Naive thymus-derived CD4-positive, alpha-beta T cell (primary cell): ENCODE results near the gene MKNK2. TPM values are rescaled to one million over a fixed set of nuclear protein-coding genes. Genes with fewer than 3 reads are reported as not detected.

Experiments
- ATAC-seq: fragments of 150-1000 bp; cut with Tn5 transposase; 2 replicates; pipeline ENCODE4 v1.10.0; 2021; ENCODE audit warnings: mild to moderate bottlenecking, moderate library complexity
- CTCF ChIA-PET: fragments of 350-600 bp; sonication (Branson Sonifier 250); formaldehyde crosslinking; loops from one replicate; lab custom pipeline; 2021; ENCODE audit warnings: antibody characterized with exemption; lab: Charles Lee
- POLR2A ChIA-PET: fragments of 350-600 bp; sonication (Branson Sonifier 250); formaldehyde crosslinking; loops from one replicate; lab custom pipeline; 2021; ENCODE audit warnings: antibody characterized with exemption, inconsistent platforms; lab: Charles Lee
- DNase-seq, 9 donors: peaks; one replicate each; pipeline versions ENCODE4 v3.0.0 to v3.0.0-alpha.2; 2020 to 2022; ENCODE audit warnings: mixed read lengths in 1 of 9
- H3K27ac ChIP-seq: one replicate; pipeline ENCODE4 v1.7.0; 2013; ENCODE audit warnings: mild to moderate bottlenecking, low read depth, low read length, moderate library complexity
- H3K27me3 ChIP-seq, 2 donors: one replicate each; pipeline ENCODE4 v1.7.0; 2013; ENCODE audit warnings: low read length in 2 of 2, mild to moderate bottlenecking in 2 of 2, moderate library complexity in 2 of 2; ENCODE audit not compliant: control insufficient read depth in 2 of 2, insufficient read depth in 2 of 2
- H3K36me3 ChIP-seq, 3 experiments: 1 replicate in 2 of 3; 2 replicates in 1 of 3; pipeline ENCODE4 v1.7.0; 2013; ENCODE audit warnings: low read length in 3 of 3, mild to moderate bottlenecking in 3 of 3, moderate library complexity in 1 of 3; ENCODE audit not compliant: insufficient read depth in 3 of 3, control insufficient read depth in 2 of 3
- H3K4me1 ChIP-seq, 2 donors: one replicate each; pipeline ENCODE4 v1.7.0; 2013; ENCODE audit warnings: low read length in 2 of 2, mild to moderate bottlenecking in 2 of 2, moderate library complexity in 1 of 2; ENCODE audit not compliant: control insufficient read depth in 2 of 2, insufficient read depth in 2 of 2
- H3K4me3 ChIP-seq: 2 replicates; pipeline ENCODE4 v1.7.0; 2013; ENCODE audit warnings: mild to moderate bottlenecking, low read length
- H3K9me3 ChIP-seq, 3 experiments: 1 replicate in 2 of 3; 2 replicates in 1 of 3; pipeline ENCODE4 v1.7.0; 2013; ENCODE audit warnings: low read length in 3 of 3; ENCODE audit not compliant: control insufficient read depth in 2 of 3
- H3K27ac Mint-ChIP-seq, 9 donors: one replicate each; pipeline ENCODE4 v1.8.0; 2020 to 2022; ENCODE audit warnings: mixed read lengths in 9 of 9, mild to moderate bottlenecking in 8 of 9, moderate library complexity in 5 of 9, inconsistent platforms in 2 of 9
- H3K27me3 Mint-ChIP-seq, 5 donors: one replicate each; pipeline ENCODE4 v1.8.0; 2021 to 2022; ENCODE audit warnings: mixed read lengths in 5 of 5, mild to moderate bottlenecking in 1 of 5
- H3K36me3 Mint-ChIP-seq, 5 donors: one replicate each; pipeline ENCODE4 v1.8.0; 2020 to 2022; ENCODE audit warnings: mixed read lengths in 5 of 5, mild to moderate bottlenecking in 3 of 5, inconsistent platforms in 1 of 5
- H3K4me1 Mint-ChIP-seq, 7 donors: one replicate each; pipeline ENCODE4 v1.8.0; 2020 to 2022; ENCODE audit warnings: mixed read lengths in 7 of 7, mild to moderate bottlenecking in 3 of 7, inconsistent platforms in 1 of 7
- H3K4me3 Mint-ChIP-seq, 10 donors: one replicate each; pipeline ENCODE4 v1.8.0; 2020 to 2022; ENCODE audit warnings: mild to moderate bottlenecking in 10 of 10, mixed read lengths in 10 of 10, moderate library complexity in 6 of 10, inconsistent platforms in 2 of 10
- H3K9me3 Mint-ChIP-seq, 11 donors: one replicate each; pipeline ENCODE4 v1.8.0; 2020 to 2022; ENCODE audit warnings: mixed read lengths in 11 of 11, mild to moderate bottlenecking in 4 of 11, inconsistent platforms in 1 of 11, moderate library complexity in 1 of 11
- intact Hi-C, 2 donors: fragments of 100-400 bp; cut with micrococcal nuclease; formaldehyde crosslinking; loops; one replicate each; pipeline ENCODE4 v1.15.1; 2023
- polyA plus RNA-seq, 2 donors: library from polyadenylated mRNA; unstranded; fragments of 300-500 nt; fragmentation: Illumina TruSeq; gene quantifications; one replicate each; pipeline ENCODE4 v1.2.3, GENCODE V29; 2021
- total RNA-seq, 6 experiments: library from RNA in 5 of 6; stranded (reverse) in 5 of 6; gene quantifications; 1 replicate in 5 of 6; 2 replicates in 1 of 6; pipeline ENCODE4 v1.2.3 and lab custom pipeline; 2021 to 2026

The MKNK2 gene
- total and polyA plus RNA-seq, 7 experiments from 2014 or later = 28.8 to 347 (median 200) TPM

- DNase-seq (no peak), ATAC-seq (no peak)
- no peaks in the 10 kb centered on the region for H3K27me3 Mint-ChIP-seq
- peaks cover 0 to 4% (median 0%) of the 10 kb centered on the region in 3 experiments for H3K9me3 ChIP-seq
- peaks cover 14 to 26% of the 10 kb centered on the region in 2 donors for H3K4me1 ChIP-seq
- H3K4me1 Mint-ChIP-seq = peaks cover 11 to 34% (median 27%) of the 10 kb centered on the region in 7 donors
- no peak overlapping the region for H3K4me3 ChIP-seq
- H3K9me3 Mint-ChIP-seq = peaks cover 0 to 3% (median 0%) of the 10 kb centered on the region in 11 donors
- CTCF ChIA-PET = interaction anchor here (0.9 to 1.3 kb wide), 2 partner anchors 16 to 19 kb away, joined by 3 read pairs; no protein-coding TSS in a partner anchor
- peaks cover 0 to 13% (median 0%) of the 10 kb centered on the region in 3 experiments for H3K36me3 ChIP-seq
- POLR2A ChIA-PET = interaction anchor here (1.2 to 2.9 kb wide), 4 partner anchors 9 to 237 kb away, joined by 3 to 34 read pairs (median 8); no protein-coding TSS in a partner anchor
- H3K36me3 Mint-ChIP-seq = no peaks in the 10 kb centered on the region
- peak overlapping the region in 1 of 9 donors; percentile 62 for H3K27ac Mint-ChIP-seq
- H3K4me3 Mint-ChIP-seq = no peak overlapping the region
- no peak overlapping the region for H3K27ac ChIP-seq
- intact Hi-C loops = no loop called here
- no peaks in the 10 kb centered on the region for H3K27me3 ChIP-seq
Measured at GRCh38 chr19:2033825-2034159, 17.3 kb downstream of the MKNK2 start.

- peak overlapping the region in 6 of 9 donors; percentile 57 to 94 (median 88) for H3K27ac Mint-ChIP-seq
- no peak overlapping the region for H3K27ac ChIP-seq
- DNase-seq = no peak
- H3K4me1 Mint-ChIP-seq = peaks cover 11 to 40% (median 27%) of the 10 kb centered on the region in 7 donors
- no peaks in the 10 kb centered on the region for H3K27me3 ChIP-seq
- H3K36me3 ChIP-seq = peaks cover 0 to 8% (median 0%) of the 10 kb centered on the region in 3 experiments
- no peak overlapping the region for H3K4me3 ChIP-seq
- peaks cover 0 to 3% (median 0%) of the 10 kb centered on the region in 11 donors for H3K9me3 Mint-ChIP-seq
- CTCF ChIA-PET = interaction anchor here (0.9 to 1.3 kb wide), 2 partner anchors 16 to 19 kb away, joined by 3 read pairs; no protein-coding TSS in a partner anchor
- H3K36me3 Mint-ChIP-seq = no peaks in the 10 kb centered on the region
- no peaks in the 10 kb centered on the region for H3K27me3 Mint-ChIP-seq
- intact Hi-C loops = no loop called here
- H3K4me3 Mint-ChIP-seq = peak overlapping the region in 6 of 10 donors; percentile 16 to 85 (median 56)
- H3K9me3 ChIP-seq = peaks cover 0 to 4% (median 0%) of the 10 kb centered on the region in 3 experiments
- peaks cover 14 to 26% of the 10 kb centered on the region in 2 donors for H3K4me1 ChIP-seq
- ATAC-seq = no peak
- POLR2A ChIA-PET = interaction anchor here (0.8 to 2.9 kb wide), 6 partner anchors 10 to 237 kb away, joined by 3 to 34 read pairs (median 3); no protein-coding TSS in a partner anchor
Measured at GRCh38 chr19:2033115-2033824, 17.8 kb downstream of the MKNK2 start.

DNA sequence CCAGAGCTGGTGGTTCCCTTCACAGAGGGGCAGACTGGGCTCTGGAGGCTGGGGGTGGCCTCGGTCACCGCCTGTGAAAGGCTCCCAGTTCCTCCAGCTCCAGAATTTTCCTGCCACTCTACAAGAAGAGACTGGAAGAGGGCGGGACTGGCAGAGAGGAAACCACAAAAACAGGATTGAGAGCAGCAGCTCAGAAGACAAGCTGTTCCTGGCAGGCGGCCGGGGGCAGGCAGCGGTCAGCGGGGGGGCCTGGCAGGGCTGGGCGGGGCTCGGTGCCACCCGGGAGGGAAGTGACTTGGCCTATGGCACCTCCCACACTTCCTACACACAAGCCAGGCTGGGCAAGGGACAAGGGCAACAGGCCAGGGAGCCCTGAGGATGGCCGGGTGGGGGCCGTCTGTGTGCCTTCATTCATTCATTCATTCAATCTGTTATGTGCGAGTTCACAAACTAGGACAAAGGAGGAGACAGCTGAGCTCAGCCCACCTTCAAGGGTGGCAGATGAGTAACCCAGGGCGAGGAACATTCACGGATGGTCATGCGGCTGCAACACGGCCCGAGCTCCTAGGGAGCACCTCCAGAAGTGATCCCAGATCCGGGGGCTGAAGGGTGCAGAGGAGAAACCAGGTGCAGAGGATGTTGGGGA is 18.6 kb downstream of the MKNK2 start:
- Mint-ChIP-seq H3K27ac (peak overlapping the region; percentile 86 to 94 (median 91)), H3K36me3 (no peaks in the 10 kb centered on the region), H3K27me3 (no peaks in the 10 kb centered on the region), H3K9me3 (peaks cover 0 to 3% (median 0%) of the 10 kb centered on the region in 11 donors), H3K4me1 (peaks cover 11 to 40% (median 26%) of the 10 kb centered on the region in 7 donors), H3K4me3 (peak overlapping the region; percentile 70 to 85 (median 78))
- H3K9me3 ChIP-seq = peaks cover 0 to 4% (median 0%) of the 10 kb centered on the region in 3 experiments
- ATAC-seq (peak; percentile 82), DNase-seq (peak in 1 of 9 donors; percentile 27)
- CTCF ChIA-PET = interaction anchor here (0.6 to 0.7 kb wide), 2 partner anchors 12 to 40 kb away, joined by 3 read pairs; no protein-coding TSS in a partner anchor
- H3K4me1 ChIP-seq = peaks cover 14 to 26% of the 10 kb centered on the region in 2 donors
- intact Hi-C loops = no loop called here
- no peaks in the 10 kb centered on the region for H3K27me3 ChIP-seq
- POLR2A ChIA-PET = interaction anchor here (0.8 to 2.9 kb wide), 7 partner anchors 11 to 206 kb away, joined by 3 to 34 read pairs (median 4); partner anchors contain the start of gene MKNK2
- peak overlapping the region; percentile 26 for H3K4me3 ChIP-seq
- H3K36me3 ChIP-seq = no peaks in the 10 kb centered on the region
- H3K27ac ChIP-seq = peak overlapping the region; percentile 63

GRCh38 chr19:2027361-2027760 is 23.7 kb downstream of the MKNK2 start:
- Histone ChIP-seq H3K9me3 (no peaks in the 10 kb centered on the region), H3K27ac (no peak overlapping the region), H3K27me3 (no peaks in the 10 kb centered on the region), H3K4me1 (peaks cover 4 to 5% of the 10 kb centered on the region in 2 donors), H3K36me3 (no peaks in the 10 kb centered on the region), H3K4me3 (no peak overlapping the region)
- CTCF ChIA-PET = interaction anchor here (0.6 to 1.0 kb wide), 2 partner anchors 10 to 15 kb away, joined by 3 to 4 read pairs; no protein-coding TSS in a partner anchor
- Mint-ChIP-seq H3K27ac (peak overlapping the region in 3 of 9 donors; percentile 17 to 69 (median 37)), H3K4me3 (no peak overlapping the region), H3K4me1 (peaks cover 5 to 17% (median 9%) of the 10 kb centered on the region in 7 donors), H3K36me3 (peaks cover 0 to 6% (median 0%) of the 10 kb centered on the region in 5 donors), H3K9me3 (peaks cover 0 to 5% (median 0%) of the 10 kb centered on the region in 11 donors), H3K27me3 (peaks cover 0 to 2% (median 0%) of the 10 kb centered on the region in 5 donors)
- POLR2A ChIA-PET = interaction anchor here (0.9 to 1.0 kb wide), 2 partner anchors 10 to 21 kb away, joined by 3 to 4 read pairs; no protein-coding TSS in a partner anchor
- intact Hi-C loops = no loop called here
- no peak for ATAC-seq
- DNase-seq = no peak

DNA sequence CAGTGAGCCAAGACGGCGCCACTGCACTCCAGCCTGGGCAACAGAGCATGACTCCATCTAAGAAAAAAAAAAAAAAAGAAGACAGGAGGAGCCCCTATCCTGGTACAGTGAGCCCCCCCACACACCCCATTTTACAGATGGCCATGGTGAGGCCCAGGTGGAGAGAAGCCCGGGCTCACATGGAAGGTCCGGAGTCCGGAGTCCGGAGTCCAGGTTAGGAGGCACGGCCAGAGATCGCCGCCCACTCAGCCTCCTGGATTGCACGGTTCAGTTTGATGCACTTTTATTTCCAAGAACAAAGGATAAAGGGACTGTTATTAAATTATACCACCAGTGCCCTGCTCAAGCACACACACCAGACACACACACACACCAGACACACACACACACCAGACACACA is 24.3 kb downstream of the MKNK2 start:
- Mint-ChIP-seq H3K27me3 (peaks cover 0 to 4% (median 0%) of the 10 kb centered on the region in 5 donors), H3K4me3 (no peak overlapping the region), H3K4me1 (peaks cover 0 to 11% (median 3%) of the 10 kb centered on the region in 7 donors), H3K36me3 (peaks cover 0 to 6% (median 0%) of the 10 kb centered on the region in 5 donors), H3K9me3 (peaks cover 0 to 5% (median 0%) of the 10 kb centered on the region in 11 donors), H3K27ac (peak overlapping the region in 1 of 9 donors; percentile 37)
- H3K4me3 ChIP-seq = no peak overlapping the region
- ChIA-PET CTCF (interaction anchor here (0.6 to 1.0 kb wide), 2 partner anchors 10 to 15 kb away, joined by 3 to 4 read pairs; no protein-coding TSS in a partner anchor), POLR2A (interaction anchor here (0.8 to 1.0 kb wide), 2 partner anchors 9 to 50 kb away, joined by 3 to 4 read pairs; no protein-coding TSS in a partner anchor)
- no peaks in the 10 kb centered on the region for H3K4me1 ChIP-seq
- intact Hi-C loops = no loop called here
- H3K9me3 ChIP-seq = no peaks in the 10 kb centered on the region
- H3K36me3 ChIP-seq = no peaks in the 10 kb centered on the region
- no peak overlapping the region for H3K27ac ChIP-seq
- DNase-seq (no peak), ATAC-seq (no peak)
- H3K27me3 ChIP-seq = no peaks in the 10 kb centered on the region

- intact Hi-C loops = no loop called here
- Histone ChIP-seq H3K36me3 (no peaks in the 10 kb centered on the region), H3K27me3 (no peaks in the 10 kb centered on the region), H3K4me1 (no peaks in the 10 kb centered on the region), H3K9me3 (no peaks in the 10 kb centered on the region), H3K4me3 (no peak overlapping the region), H3K27ac (no peak overlapping the region)
- CTCF ChIA-PET = interaction anchor here (0.6 kb wide), 1 partner anchor 70 kb away, joined by 5 read pairs; no protein-coding TSS in a partner anchor
- H3K27ac Mint-ChIP-seq = peak overlapping the region in 2 of 9 donors; percentile 33 to 62
- peaks cover 0 to 6% (median 0%) of the 10 kb centered on the region in 5 donors for H3K36me3 Mint-ChIP-seq
- peaks cover 0 to 4% (median 0%) of the 10 kb centered on the region in 5 donors for H3K27me3 Mint-ChIP-seq
- H3K4me3 Mint-ChIP-seq = no peak overlapping the region
- ATAC-seq (no peak), DNase-seq (no peak)
- POLR2A ChIA-PET = interaction anchor here (0.6 to 1.6 kb wide), 4 partner anchors 17 to 44 kb away, joined by 3 to 5 read pairs (median 4); no protein-coding TSS in a partner anchor
- H3K9me3 Mint-ChIP-seq = peaks cover 0 to 5% (median 0%) of the 10 kb centered on the region in 11 donors
- peaks cover 0 to 8% (median 5%) of the 10 kb centered on the region in 7 donors for H3K4me1 Mint-ChIP-seq
Measured at GRCh38 chr19:2022289-2022688, 28.8 kb downstream of the MKNK2 start.
